DMS153 (cell line): ENCODE data around the gene SMC3.
"Not testable (repeated sequence)": the region's sequence is repeated elsewhere in the genome, so short reads cannot be mapped to it uniquely, and the experiment has no call there.

ENCODE experiments used
- DNase-seq: peaks from one replicate; lab custom pipeline; 2025; lab: John Stamatoyannopoulos, UW

The SMC3 gene

DNA sequence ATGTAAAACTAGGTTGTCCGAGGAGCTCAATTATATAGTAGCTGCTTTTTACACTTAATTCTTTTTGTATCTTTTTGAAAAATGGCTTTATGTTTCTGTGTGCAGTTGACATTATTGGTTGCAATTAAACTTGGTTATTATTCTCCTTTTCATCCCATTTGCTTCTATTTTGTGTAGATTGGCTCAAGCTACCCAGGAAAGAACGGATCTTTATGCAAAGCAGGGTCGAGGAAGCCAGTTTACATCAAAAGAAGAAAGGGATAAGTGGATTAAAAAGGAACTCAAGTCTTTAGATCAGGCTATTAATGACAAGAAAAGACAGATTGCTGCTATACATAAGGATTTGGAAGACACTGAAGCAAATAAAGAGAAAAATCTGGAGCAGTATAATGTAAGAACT lies 16.5 kb downstream of the SMC3 start:
- DNase-seq: no peak

GRCh38 chr10:110591760-110592159 lies 24.3 kb downstream of the SMC3 start:
- no peak for DNase-seq

DNA sequence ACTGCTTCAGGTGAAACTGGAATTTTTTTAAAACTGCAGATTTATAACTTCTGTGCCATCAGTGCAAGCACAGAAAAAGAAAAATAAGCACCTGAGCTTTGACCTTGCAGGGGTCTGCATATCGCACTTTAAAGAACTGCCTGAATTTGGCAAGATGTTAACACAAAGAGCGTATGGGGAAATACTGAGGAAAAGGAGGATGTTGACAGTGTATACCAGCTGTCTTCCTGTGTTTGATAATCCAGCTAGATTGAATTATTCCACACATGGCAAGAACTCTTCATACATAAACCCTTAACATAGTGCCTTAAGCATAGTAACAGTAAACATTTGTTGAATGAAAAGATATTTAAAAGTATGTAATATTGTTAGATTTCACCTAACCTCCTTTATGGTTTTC lies 30.0 kb downstream of the SMC3 start:
- DNase-seq: no peak

- DNase-seq: no peak
Observed at GRCh38 chr10:110600487-110601101, 33.1 kb downstream of the SMC3 start.

DNA sequence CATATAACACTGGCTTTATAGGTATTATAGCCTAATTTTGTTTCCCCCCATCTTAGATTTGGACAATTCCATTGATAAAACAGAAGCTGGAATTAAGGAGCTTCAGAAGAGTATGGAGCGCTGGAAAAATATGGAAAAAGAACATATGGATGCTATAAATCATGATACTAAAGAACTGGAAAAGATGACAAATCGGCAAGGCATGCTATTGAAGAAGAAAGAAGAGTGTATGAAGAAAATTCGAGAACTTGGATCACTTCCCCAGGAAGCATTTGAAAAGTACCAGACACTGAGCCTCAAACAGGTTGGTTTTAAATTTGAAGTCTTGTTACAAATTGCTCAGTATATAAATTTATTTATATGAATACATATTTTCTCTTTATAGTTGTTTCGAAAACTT lies 34.1 kb downstream of the SMC3 start:
- no peak for DNase-seq

DNA sequence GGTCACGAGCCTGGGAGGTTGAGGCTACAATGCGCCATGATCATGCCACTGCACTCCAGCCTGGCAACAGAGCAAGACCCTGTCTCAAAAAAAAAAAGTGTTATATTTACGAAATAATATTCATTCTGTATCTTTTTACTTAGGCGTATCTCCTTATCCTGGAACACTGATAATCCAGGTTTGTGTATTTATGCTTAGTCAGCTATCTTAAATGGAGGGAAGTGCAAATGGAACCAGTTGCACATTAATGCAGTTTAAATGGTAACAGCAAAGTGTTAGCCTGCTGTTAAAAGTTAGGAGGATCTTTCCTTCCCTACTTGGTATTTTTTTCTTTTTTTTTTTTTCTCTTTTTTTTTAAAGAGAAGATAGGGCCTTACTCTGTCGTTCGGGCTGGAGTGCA lies 40.6 kb downstream of the SMC3 start:
- no peak for DNase-seq

GRCh38 chr10:110609605-110610004 lies 42.1 kb downstream of the SMC3 start:
- DNase-seq: peak; percentile 62

GRCh38 chr10:110610308-110610774 lies 42.8 kb downstream of the SMC3 start:
- peak; percentile 39 for DNase-seq

- not testable (repeated sequence) for DNase-seq
Observed at GRCh38 chr10:110610781-110611180, 43.3 kb downstream of the SMC3 start.

GRCh38 chr10:110612087-110612486 lies 44.6 kb downstream of the SMC3 start:
- no peak for DNase-seq

GRCh38 chr10:110612629-110613028 lies 45.1 kb downstream of the SMC3 start:
- DNase-seq: no peak

- no peak for DNase-seq
Observed at GRCh38 chr10:110613341-110613995, 46.0 kb downstream of the SMC3 start.

DNA sequence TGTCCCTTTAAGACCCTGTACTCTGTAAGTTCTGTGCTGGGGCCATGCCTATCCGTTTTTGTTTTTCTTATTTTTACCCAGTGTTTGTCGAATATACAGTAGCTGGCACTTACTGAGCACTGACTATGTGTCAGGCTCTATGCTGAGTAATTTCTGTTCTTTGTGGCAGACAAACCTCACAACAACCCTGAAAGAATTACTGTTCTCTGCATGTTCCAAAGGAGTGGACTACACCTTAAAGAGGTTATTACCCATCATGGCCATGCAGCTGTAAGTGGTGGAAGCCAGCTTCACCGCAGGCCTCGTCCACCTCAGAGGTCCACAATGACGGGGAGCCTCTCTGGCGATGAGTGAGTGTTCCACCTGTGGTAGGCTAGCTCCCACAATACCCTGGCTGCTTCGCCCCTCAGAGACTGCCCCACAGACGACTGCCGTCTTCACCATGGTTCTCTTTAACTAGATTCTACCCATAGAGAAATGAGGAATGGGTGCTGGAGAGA lies 46.6 kb downstream of the SMC3 start:
- DNase-seq: no peak

GRCh38 chr10:110615057-110615747 lies 47.7 kb downstream of the SMC3 start:
- no peak for DNase-seq

- no peak for DNase-seq
Observed at GRCh38 chr10:110616493-110617033, 49.1 kb downstream of the SMC3 start.

GRCh38 chr10:110617425-110618229 lies 50.1 kb downstream of the SMC3 start:
- peak; percentile 66 for DNase-seq

- no peak for DNase-seq
Observed at GRCh38 chr10:110618230-110618610, 50.7 kb downstream of the SMC3 start.

- DNase-seq: no peak
Observed at GRCh38 chr10:110619514-110620397, 52.3 kb downstream of the SMC3 start.

- DNase-seq: no peak
Observed at GRCh38 chr10:110620398-110620719, 52.9 kb downstream of the SMC3 start.

- not testable (repeated sequence) for DNase-seq
Observed at GRCh38 chr10:110623316-110623715, 55.8 kb downstream of the SMC3 start.

DNA sequence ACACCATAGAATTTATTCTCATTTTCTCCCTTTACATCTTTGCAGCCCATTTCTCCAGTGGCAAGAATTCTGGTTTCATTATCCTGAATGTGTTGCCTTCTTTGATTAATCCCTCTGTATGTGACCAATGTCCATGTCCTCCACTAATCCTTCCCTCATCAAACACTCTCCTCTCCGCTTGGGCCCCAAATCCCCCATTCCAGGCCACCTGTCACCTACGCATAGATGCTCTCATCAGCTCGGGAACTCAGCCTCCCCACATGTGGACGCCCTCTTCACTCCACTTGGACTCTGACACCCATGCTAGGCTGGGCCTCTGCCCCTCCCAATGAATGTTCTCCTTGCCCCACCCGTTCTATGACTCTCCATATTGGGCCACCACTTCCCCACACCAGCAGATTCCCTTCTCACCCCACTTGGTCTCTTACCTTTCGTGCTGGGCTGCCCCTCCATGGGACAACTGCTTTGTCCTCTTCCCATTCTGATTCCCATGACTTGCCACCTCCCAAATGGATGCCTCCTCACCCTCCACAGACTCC lies 57.9 kb downstream of the SMC3 start:
- no peak for DNase-seq
